ENCODE measurements around the gene RANBP3L.

GRCh38 chr5:36217567-36217966 lies 84.1 kb downstream of the RANBP3L start:
- TF ChIP-seq POLR2A (IDR thresholded peaks at IDR 0.05) (no peak), CTCF (IDR thresholded peaks at IDR 0.05) (no peak), POLR2AphosphoS5 (IDR thresholded peaks at IDR 0.05) (no peak)

Data from prostate gland (tissue), 2 donors.